ENCODE measurements around the gene STEAP3. TPM values are rescaled to one million over a fixed set of nuclear protein-coding genes. Genes with fewer than 3 reads are reported as not detected.

Gene STEAP3
- total RNA-seq, 1 experiment from 2014 or later: 24.0 TPM

DNA sequence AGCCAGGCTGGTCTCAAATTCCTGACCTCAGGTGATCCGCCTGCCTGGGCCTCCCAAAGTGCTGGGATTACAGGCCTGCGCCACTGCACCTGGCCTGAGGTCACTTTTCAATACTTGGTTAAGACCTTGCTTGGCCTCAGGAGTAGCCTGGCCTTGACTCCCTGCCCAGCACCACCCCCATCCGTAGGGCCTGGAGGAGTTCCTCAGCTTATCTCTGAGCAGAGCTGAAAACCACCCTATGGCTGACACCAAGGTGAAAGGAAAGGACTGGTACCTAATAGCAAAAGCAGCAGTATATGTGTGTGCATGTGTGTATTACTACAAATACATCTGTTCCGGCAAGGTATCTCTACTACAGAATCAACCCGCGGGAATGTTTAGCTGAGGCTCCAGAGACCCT is 56.0 kb downstream of the STEAP3 start:
- ATAC-seq (no peak), DNase-seq (ENCODE audit: low spot score) (no peak)
- ChIA-PET CTCF (interaction anchor here (0.9 to 3.2 kb wide), 3 partner anchors 11 to 398 kb away, joined by 4 to 16 read pairs (median 4); no protein-coding TSS in a partner anchor), POLR2A (no interaction called here)
- TF ChIP-seq, protein P1, sequence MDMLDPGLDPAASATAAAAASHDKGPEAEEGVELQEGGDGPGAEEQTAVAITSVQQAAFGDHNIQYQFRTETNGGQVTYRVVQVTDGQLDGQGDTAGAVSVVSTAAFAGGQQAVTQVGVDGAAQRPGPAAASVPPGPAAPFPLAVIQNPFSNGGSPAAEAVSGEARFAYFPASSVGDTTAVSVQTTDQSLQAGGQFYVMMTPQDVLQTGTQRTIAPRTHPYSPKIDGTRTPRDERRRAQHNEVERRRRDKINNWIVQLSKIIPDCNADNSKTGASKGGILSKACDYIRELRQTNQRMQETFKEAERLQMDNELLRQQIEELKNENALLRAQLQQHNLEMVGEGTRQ (CRISPR knock-in tag; IDR thresholded peaks at IDR 0.05): no peak
- TF ChIP-seq, protein P2, sequence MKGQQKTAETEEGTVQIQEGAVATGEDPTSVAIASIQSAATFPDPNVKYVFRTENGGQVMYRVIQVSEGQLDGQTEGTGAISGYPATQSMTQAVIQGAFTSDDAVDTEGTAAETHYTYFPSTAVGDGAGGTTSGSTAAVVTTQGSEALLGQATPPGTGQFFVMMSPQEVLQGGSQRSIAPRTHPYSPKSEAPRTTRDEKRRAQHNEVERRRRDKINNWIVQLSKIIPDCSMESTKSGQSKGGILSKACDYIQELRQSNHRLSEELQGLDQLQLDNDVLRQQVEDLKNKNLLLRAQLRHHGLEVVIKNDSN (CRISPR knock-in tag; IDR thresholded peaks at IDR 0.05): no peak
- TF ChIP-seq, protein P3, sequence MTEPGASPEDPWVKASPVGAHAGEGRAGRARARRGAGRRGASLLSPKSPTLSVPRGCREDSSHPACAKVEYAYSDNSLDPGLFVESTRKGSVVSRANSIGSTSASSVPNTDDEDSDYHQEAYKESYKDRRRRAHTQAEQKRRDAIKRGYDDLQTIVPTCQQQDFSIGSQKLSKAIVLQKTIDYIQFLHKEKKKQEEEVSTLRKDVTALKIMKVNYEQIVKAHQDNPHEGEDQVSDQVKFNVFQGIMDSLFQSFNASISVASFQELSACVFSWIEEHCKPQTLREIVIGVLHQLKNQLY (CRISPR knock-in tag; IDR thresholded peaks at IDR 0.05): no peak
- TF ChIP-seq, protein P4, sequence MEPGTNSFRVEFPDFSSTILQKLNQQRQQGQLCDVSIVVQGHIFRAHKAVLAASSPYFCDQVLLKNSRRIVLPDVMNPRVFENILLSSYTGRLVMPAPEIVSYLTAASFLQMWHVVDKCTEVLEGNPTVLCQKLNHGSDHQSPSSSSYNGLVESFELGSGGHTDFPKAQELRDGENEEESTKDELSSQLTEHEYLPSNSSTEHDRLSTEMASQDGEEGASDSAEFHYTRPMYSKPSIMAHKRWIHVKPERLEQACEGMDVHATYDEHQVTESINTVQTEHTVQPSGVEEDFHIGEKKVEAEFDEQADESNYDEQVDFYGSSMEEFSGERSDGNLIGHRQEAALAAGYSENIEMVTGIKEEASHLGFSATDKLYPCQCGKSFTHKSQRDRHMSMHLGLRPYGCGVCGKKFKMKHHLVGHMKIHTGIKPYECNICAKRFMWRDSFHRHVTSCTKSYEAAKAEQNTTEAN (CRISPR knock-in tag; IDR thresholded peaks at IDR 0.05): no peak
- no peak for TF ChIP-seq ZNF121 (CRISPR knock-in tag; IDR thresholded peaks at IDR 0.05)
- Mint-ChIP-seq H3K4me1 (peaks cover 8% of the 10 kb centered on the region; the same call in 1 of the 2 replicates), H3K9me3 (peaks cover 8% of the 10 kb centered on the region), H3K27me3 (ENCODE audit: low read depth) (no peaks in the 10 kb centered on the region; the same call in none of the 2 replicates), H3K27ac (no peak overlapping the region), H3K4me3 (no peak overlapping the region), H3K36me3 (no peaks in the 10 kb centered on the region)

DNA sequence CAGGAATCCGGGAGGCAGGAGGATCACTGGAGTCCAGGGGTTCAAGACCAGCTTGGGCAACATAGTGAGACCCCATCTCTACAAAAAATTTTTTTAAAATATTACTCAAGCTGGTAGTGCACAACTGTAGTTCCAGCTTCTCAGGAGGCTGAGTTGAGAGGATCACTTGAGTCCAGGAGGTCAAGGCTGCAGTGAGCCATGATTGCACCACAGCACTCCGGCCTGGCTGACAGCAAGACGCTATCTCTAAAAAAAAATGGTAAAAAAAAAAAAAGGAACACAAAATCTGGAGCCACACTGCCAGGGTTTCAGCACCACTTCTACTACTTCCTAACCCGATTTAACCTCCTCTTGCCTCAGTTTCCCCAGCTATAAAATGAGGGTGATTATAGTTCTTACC is 57.0 kb downstream of the STEAP3 start:
- DNase-seq (ENCODE audit: low spot score) (no peak), ATAC-seq (no peak)
- no peak for TF ChIP-seq ZNF138 (CRISPR knock-in tag; conservative IDR thresholded peaks at IDR 0.05)
- TF ChIP-seq, protein P5, sequence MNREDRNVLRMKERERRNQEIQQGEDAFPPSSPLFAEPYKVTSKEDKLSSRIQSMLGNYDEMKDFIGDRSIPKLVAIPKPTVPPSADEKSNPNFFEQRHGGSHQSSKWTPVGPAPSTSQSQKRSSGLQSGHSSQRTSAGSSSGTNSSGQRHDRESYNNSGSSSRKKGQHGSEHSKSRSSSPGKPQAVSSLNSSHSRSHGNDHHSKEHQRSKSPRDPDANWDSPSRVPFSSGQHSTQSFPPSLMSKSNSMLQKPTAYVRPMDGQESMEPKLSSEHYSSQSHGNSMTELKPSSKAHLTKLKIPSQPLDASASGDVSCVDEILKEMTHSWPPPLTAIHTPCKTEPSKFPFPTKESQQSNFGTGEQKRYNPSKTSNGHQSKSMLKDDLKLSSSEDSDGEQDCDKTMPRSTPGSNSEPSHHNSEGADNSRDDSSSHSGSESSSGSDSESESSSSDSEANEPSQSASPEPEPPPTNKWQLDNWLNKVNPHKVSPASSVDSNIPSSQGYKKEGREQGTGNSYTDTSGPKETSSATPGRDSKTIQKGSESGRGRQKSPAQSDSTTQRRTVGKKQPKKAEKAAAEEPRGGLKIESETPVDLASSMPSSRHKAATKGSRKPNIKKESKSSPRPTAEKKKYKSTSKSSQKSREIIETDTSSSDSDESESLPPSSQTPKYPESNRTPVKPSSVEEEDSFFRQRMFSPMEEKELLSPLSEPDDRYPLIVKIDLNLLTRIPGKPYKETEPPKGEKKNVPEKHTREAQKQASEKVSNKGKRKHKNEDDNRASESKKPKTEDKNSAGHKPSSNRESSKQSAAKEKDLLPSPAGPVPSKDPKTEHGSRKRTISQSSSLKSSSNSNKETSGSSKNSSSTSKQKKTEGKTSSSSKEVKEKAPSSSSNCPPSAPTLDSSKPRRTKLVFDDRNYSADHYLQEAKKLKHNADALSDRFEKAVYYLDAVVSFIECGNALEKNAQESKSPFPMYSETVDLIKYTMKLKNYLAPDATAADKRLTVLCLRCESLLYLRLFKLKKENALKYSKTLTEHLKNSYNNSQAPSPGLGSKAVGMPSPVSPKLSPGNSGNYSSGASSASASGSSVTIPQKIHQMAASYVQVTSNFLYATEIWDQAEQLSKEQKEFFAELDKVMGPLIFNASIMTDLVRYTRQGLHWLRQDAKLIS (CRISPR knock-in tag; IDR thresholded peaks at IDR 0.05; ENCODE audit: borderline replicate concordance): no peak
- TF ChIP-seq, protein P1 (CRISPR knock-in tag; IDR thresholded peaks at IDR 0.05): no peak
- no peak for TF ChIP-seq JUN (CRISPR knock-in tag; IDR thresholded peaks at IDR 0.05)
- TF ChIP-seq, protein P6, sequence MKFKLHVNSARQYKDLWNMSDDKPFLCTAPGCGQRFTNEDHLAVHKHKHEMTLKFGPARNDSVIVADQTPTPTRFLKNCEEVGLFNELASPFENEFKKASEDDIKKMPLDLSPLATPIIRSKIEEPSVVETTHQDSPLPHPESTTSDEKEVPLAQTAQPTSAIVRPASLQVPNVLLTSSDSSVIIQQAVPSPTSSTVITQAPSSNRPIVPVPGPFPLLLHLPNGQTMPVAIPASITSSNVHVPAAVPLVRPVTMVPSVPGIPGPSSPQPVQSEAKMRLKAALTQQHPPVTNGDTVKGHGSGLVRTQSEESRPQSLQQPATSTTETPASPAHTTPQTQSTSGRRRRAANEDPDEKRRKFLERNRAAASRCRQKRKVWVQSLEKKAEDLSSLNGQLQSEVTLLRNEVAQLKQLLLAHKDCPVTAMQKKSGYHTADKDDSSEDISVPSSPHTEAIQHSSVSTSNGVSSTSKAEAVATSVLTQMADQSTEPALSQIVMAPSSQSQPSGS (CRISPR knock-in tag; IDR thresholded peaks at IDR 0.05; ENCODE audit: borderline replicate concordance, low read depth): no peak
- no peak for TF ChIP-seq JAZF1 (CRISPR knock-in tag; IDR thresholded peaks at IDR 0.05)
- TF ChIP-seq PRRX2 (CRISPR knock-in tag; IDR thresholded peaks at IDR 0.05): no peak
- TF ChIP-seq CBFB (CRISPR knock-in tag; IDR thresholded peaks at IDR 0.05; ENCODE audit: low read depth): no peak
- TF ChIP-seq, protein P7, sequence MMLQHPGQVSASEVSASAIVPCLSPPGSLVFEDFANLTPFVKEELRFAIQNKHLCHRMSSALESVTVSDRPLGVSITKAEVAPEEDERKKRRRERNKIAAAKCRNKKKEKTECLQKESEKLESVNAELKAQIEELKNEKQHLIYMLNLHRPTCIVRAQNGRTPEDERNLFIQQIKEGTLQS (CRISPR knock-in tag; conservative IDR thresholded peaks at IDR 0.05): no peak
- no peak for TF ChIP-seq ZNF232 (CRISPR knock-in tag; IDR thresholded peaks at IDR 0.05)
- no peak for TF ChIP-seq FOXK1 (CRISPR knock-in tag; IDR thresholded peaks at IDR 0.05)
- TF ChIP-seq NFE2L1 (CRISPR knock-in tag; IDR thresholded peaks at IDR 0.05): no peak
- TF ChIP-seq TP53 (CRISPR knock-in tag; IDR thresholded peaks at IDR 0.05): no peak
- TF ChIP-seq NFATC4 (CRISPR knock-in tag; IDR thresholded peaks at IDR 0.05): no peak
- TF ChIP-seq, protein P8, sequence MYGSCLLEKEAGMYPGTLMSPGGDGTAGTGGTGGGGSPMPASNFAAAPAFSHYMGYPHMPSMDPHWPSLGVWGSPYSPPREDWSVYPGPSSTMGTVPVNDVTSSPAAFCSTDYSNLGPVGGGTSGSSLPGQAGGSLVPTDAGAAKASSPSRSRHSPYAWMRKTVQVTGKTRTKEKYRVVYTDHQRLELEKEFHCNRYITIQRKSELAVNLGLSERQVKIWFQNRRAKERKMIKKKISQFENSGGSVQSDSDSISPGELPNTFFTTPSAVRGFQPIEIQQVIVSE (CRISPR knock-in tag; IDR thresholded peaks at IDR 0.05; ENCODE audit: borderline replicate concordance): no peak
- Mint-ChIP-seq H3K4me1 (peaks cover 8% of the 10 kb centered on the region; the same call in 1 of the 2 replicates), H3K36me3 (no peaks in the 10 kb centered on the region), H3K9me3 (peaks cover 6% of the 10 kb centered on the region), H3K27ac (no peak overlapping the region), H3K27me3 (ENCODE audit: low read depth) (no peaks in the 10 kb centered on the region; the same call in none of the 2 replicates), H3K4me3 (no peak overlapping the region)
- ChIA-PET POLR2A (interaction anchor here (0.7 kb wide), 1 partner anchor 268 kb away, joined by 3 read pairs; no protein-coding TSS in a partner anchor), CTCF (interaction anchor here (1.7 to 3.2 kb wide), 2 partner anchors 10 to 196 kb away, joined by 4 to 16 read pairs; no protein-coding TSS in a partner anchor)
